HL-60 (cell line): Measurements from ENCODE around the gene LUZP2.

Experiments used
- DNase-seq, 2 experiments: peaks; one replicate each; pipeline ENCODE4 v3.0.0-alpha.2; 2010 to 2020; ENCODE audit warnings: low read depth in 1 of 2, low spot score in 1 of 2
- H3K27ac ChIP-seq: fragments of 250-450 bp; sonication (Bioruptor Pico); replicated peaks from 2 replicates; pipeline ENCODE4 v1.5.1; 2020; ENCODE audit warnings: mild to moderate bottlenecking, moderate library complexity
- H3K27me3 ChIP-seq: fragments of 250-450 bp; sonication (Bioruptor Pico); 2 replicates; pipeline ENCODE4 v1.5.1; 2021; ENCODE audit warnings: mild to moderate bottlenecking, moderate library complexity; ENCODE audit not compliant: insufficient read depth, poor library complexity, severe bottlenecking
- H3K4me3 ChIP-seq: replicated peaks from 2 replicates; pipeline ENCODE4 v1.5.1; 2011; ENCODE audit warnings: mild to moderate bottlenecking, control low read depth, low read length; ENCODE audit not compliant: insufficient read depth
- CTCF ChIP-seq: IDR thresholded peaks from one replicate; pipeline ENCODE4 v1.5.1; 2011; ENCODE audit warnings: low read length, control low read depth, inconsistent platforms; ENCODE audit not compliant: insufficient read depth
- GABPA ChIP-seq: IDR thresholded peaks from 2 replicates; pipeline ENCODE4 v1.6.1; 2012; ENCODE audit warnings: low read depth
- POLR2AphosphoS5 ChIP-seq: IDR thresholded peaks from 2 replicates; pipeline ENCODE4 v1.6.1; 2012; ENCODE audit warnings: low read depth
- REST ChIP-seq: IDR thresholded peaks from 2 replicates; pipeline ENCODE4 v1.6.1; 2012; ENCODE audit warnings: low read depth; ENCODE audit not compliant: insufficient replicate concordance
- SPI1 ChIP-seq: IDR thresholded peaks from 2 replicates; pipeline ENCODE4 v1.6.1; 2012; ENCODE audit warnings: low read depth, mild to moderate bottlenecking, borderline replicate concordance

LUZP2 gene

GRCh38 chr11:24653901-24654300 is 157.0 kb downstream of the LUZP2 start:
- no peak for TF ChIP-seq SPI1
- no peak for TF ChIP-seq CTCF
- TF ChIP-seq POLR2AphosphoS5, result no peak
- TF ChIP-seq REST, result no peak
- TF ChIP-seq GABPA, result no peak
- DNase-seq, result no peak
- H3K27me3 ChIP-seq, result no peaks in the 10 kb centered on the region
- H3K27ac ChIP-seq, result no peak overlapping the region
- H3K4me3 ChIP-seq, result no peak overlapping the region

GRCh38 chr11:24661331-24661730 is 164.5 kb downstream of the LUZP2 start:
- Histone ChIP-seq H3K27me3 (no peaks in the 10 kb centered on the region), H3K4me3 (no peak overlapping the region), H3K27ac (no peak overlapping the region)
- no peak for DNase-seq
- no peak for TF ChIP-seq POLR2AphosphoS5
- no peak for TF ChIP-seq GABPA
- TF ChIP-seq REST, result no peak
- TF ChIP-seq SPI1, result no peak
- no peak for TF ChIP-seq CTCF

- no peak overlapping the region for H3K27ac ChIP-seq
- TF ChIP-seq GABPA, result no peak
- TF ChIP-seq POLR2AphosphoS5, result no peak
- TF ChIP-seq REST, result no peak
- no peak for TF ChIP-seq SPI1
- TF ChIP-seq CTCF, result no peak
These were observed 167.5 kb downstream of the LUZP2 start for GRCh38 chr11:24664399-24664798.

More at GRCh38 chr11:24664399-24664798, 167.5 kb downstream of the LUZP2 start:
- no peak for DNase-seq
- Histone ChIP-seq H3K4me3 (no peak overlapping the region), H3K27me3 (no peaks in the 10 kb centered on the region)
